ENCODE data around the gene PHTF2. TPM values are rescaled to one million over a fixed set of nuclear protein-coding genes. Genes with fewer than 3 reads are reported as not detected.
A peak's percentile ranks its signal among the peaks of the same experiment; 100 is the strongest.

PHTF2 gene
- total RNA-seq, 2 experiments from 2014 or later, result 41.5 to 56.4 TPM

DNA sequence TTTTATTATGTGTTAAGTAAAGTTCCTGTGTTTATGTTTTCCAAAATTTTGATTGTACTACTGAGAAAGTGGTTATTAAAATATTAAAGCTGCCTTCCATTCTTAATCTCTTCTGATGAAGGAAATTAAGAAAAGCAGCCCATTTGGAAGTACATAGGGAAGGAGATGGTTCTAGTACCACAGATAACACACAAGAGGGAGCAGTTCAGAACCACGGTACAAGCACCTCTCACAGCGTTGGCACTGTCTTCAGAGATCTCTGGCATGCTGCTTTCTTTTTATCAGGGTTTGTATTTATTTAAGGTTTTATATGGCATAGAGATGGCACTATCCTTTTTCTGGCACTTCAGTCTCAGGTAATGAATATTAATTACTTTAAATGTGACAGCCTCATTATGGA, 111.6 kb downstream of the PHTF2 start:
- Mint-ChIP-seq H3K4me3 (no peak overlapping the region), H3K27me3 (no peaks in the 10 kb centered on the region), H3K27ac (no peak overlapping the region), H3K36me3 (peaks cover 4% of the 10 kb centered on the region), H3K9me3 (ENCODE audit: low read depth) (no peaks in the 10 kb centered on the region), H3K4me1 (peaks cover 12% of the 10 kb centered on the region)
- CTCF ChIA-PET, result no interaction called here
- ATAC-seq, result no peak
- DNase-seq, result no peak

DNA sequence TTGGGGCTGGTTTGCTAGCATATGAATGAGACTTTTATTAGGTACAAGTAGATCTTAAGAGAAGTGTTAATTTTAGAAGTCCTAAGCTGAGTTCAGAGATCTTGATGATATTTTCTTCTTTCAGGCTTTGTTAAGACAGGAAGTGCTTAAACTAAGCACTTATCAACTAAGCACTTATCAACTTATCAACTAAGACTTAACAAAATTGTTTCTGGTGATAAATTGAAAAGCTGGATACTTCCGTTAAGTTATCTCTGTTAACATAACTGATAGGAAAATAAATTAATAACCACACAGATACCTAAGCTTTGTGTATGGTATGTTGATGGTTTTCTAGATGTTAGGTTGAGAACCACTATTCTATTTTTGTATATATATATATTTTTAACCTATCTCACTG, 113.7 kb downstream of the PHTF2 start:
- peaks cover 11% of the 10 kb centered on the region for H3K4me1 Mint-ChIP-seq
- H3K9me3 Mint-ChIP-seq (ENCODE audit: low read depth), result no peaks in the 10 kb centered on the region
- DNase-seq (no peak), ATAC-seq (no peak)
- CTCF ChIA-PET, result interaction anchor here (0.6 to 2.1 kb wide), 4 partner anchors 14 to 341 kb away, joined by 3 to 5 read pairs (median 3); no protein-coding TSS in a partner anchor
- peaks cover 5% of the 10 kb centered on the region for H3K36me3 Mint-ChIP-seq
- H3K27ac Mint-ChIP-seq, result no peak overlapping the region
- H3K4me3 Mint-ChIP-seq, result no peak overlapping the region
- H3K27me3 Mint-ChIP-seq, result no peaks in the 10 kb centered on the region

- Mint-ChIP-seq H3K4me3 (no peak overlapping the region), H3K4me1 (peaks cover 11% of the 10 kb centered on the region), H3K27ac (peak overlapping the region; percentile 53), H3K27me3 (no peaks in the 10 kb centered on the region), H3K9me3 (ENCODE audit: low read depth) (no peaks in the 10 kb centered on the region), H3K36me3 (peaks cover 3% of the 10 kb centered on the region)
- CTCF ChIA-PET, result interaction anchor here (0.9 to 1.7 kb wide), 3 partner anchors 9 to 107 kb away, joined by 3 to 7 read pairs (median 4); no protein-coding TSS in a partner anchor
- ATAC-seq (peak; percentile 49), DNase-seq (no peak)
Measured at GRCh38 chr7:77913977-77914607, 115.5 kb downstream of the PHTF2 start.

DNA sequence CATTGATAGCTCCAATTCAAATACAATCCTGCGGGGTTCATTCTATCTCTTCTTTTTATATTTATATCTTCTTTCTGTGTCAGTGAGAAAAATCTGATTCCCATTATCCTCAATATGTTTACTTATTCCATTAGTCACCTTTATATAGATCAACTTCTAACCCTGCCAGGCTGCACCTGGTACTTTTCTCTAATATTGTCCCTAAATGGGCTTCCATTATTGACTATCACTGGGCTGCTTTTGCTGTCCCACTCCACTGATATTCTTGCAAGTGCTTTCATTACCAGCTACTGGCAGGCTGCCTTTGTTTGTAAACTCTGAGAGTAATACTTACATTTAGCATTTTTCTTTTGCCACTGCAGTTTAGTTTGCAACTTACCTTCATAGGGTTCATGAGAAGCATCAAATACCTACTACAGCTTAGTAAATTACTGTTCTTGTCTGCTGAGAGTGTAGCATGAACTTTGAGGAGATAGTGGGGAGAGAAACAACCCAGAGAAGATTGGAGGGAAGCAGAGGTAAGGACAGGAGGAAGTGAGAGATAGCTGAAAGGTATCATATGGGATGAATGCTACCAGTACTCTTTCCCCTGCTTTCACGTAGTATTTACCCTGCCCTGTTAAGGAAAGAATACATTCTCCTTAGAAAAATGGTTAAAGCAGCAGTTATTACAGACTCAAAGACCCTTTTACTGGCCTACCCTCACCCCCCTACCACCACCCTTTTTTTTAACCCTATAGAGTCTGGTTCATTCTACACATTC, 119.1 kb downstream of the PHTF2 start:
- Mint-ChIP-seq H3K4me1 (peaks cover 11% of the 10 kb centered on the region), H3K9me3 (ENCODE audit: low read depth) (no peaks in the 10 kb centered on the region), H3K4me3 (no peak overlapping the region), H3K27me3 (no peaks in the 10 kb centered on the region), H3K36me3 (peaks cover 8% of the 10 kb centered on the region), H3K27ac (no peak overlapping the region)
- no peak for ATAC-seq
- CTCF ChIA-PET, result no interaction called here
- DNase-seq, result no peak

- ATAC-seq (no peak), DNase-seq (no peak)
- peaks cover 12% of the 10 kb centered on the region for H3K4me1 Mint-ChIP-seq
- CTCF ChIA-PET, result no interaction called here
- H3K4me3 Mint-ChIP-seq, result no peak overlapping the region
- no peak overlapping the region for H3K27ac Mint-ChIP-seq
- no peaks in the 10 kb centered on the region for H3K27me3 Mint-ChIP-seq
- H3K9me3 Mint-ChIP-seq (ENCODE audit: low read depth), result no peaks in the 10 kb centered on the region
- H3K36me3 Mint-ChIP-seq, result peaks cover 12% of the 10 kb centered on the region
Measured at GRCh38 chr7:77918676-77919075, 120.1 kb downstream of the PHTF2 start.

DNA sequence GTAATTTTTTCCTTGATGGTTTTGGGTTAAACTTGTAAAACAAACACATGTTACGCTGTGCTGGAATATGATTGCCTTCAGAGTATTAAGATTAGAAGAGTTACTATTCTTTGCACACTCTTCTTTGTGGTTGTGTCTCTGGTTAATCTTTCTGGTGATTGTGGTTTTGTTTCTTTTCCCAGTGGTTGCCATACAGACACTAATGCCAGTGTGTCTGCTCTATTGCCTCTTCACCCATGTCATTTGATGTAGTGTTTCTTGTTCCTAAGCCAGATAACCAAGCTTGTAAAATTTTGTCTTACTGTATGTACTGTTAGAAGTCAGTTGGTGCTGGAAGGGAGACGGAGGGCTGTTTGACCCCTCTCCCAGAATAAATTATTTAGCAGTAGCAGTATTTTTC, 124.8 kb downstream of the PHTF2 start:
- CTCF ChIA-PET, result interaction anchor here (1.4 to 2.3 kb wide), 4 partner anchors 10 to 36 kb away, joined by 3 to 7 read pairs (median 5); no protein-coding TSS in a partner anchor
- no peak overlapping the region for H3K4me3 Mint-ChIP-seq
- peaks cover 15% of the 10 kb centered on the region for H3K36me3 Mint-ChIP-seq
- no peaks in the 10 kb centered on the region for H3K27me3 Mint-ChIP-seq
- H3K4me1 Mint-ChIP-seq, result peaks cover 5% of the 10 kb centered on the region
- no peak overlapping the region for H3K27ac Mint-ChIP-seq
- ATAC-seq, result no peak
- H3K9me3 Mint-ChIP-seq (ENCODE audit: low read depth), result no peaks in the 10 kb centered on the region
- DNase-seq, result no peak

- Mint-ChIP-seq H3K27me3 (no peaks in the 10 kb centered on the region), H3K9me3 (ENCODE audit: low read depth) (no peaks in the 10 kb centered on the region), H3K4me1 (peaks cover 1% of the 10 kb centered on the region), H3K4me3 (no peak overlapping the region), H3K27ac (no peak overlapping the region), H3K36me3 (peaks cover 16% of the 10 kb centered on the region)
- CTCF ChIA-PET, result no interaction called here
- ATAC-seq (no peak), DNase-seq (no peak)
Measured at GRCh38 chr7:77930496-77930895, 131.9 kb downstream of the PHTF2 start.

DNA sequence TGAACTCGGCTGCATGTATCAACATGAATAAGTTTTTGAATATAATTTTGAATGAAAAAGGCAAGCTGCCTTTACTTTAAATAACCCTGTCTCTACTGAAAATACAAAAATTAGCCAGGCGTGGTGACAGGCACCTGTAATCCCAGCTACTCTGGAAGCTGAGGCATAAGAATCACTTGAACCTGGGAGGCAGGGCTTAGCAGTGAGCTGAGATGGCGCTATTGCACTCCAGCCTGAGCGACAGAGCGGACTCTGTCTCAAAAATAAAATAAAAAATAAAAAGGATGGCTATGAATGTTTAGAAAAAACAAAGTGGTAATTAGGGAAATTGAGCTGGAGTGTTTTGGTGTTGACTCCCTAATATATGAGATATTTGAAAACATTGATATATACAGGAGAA, 133.3 kb downstream of the PHTF2 start:
- H3K27ac Mint-ChIP-seq, result no peak overlapping the region
- ATAC-seq, result no peak
- DNase-seq, result no peak
- H3K4me1 Mint-ChIP-seq, result peaks cover 5% of the 10 kb centered on the region
- no peaks in the 10 kb centered on the region for H3K9me3 Mint-ChIP-seq (ENCODE audit: low read depth)
- H3K36me3 Mint-ChIP-seq, result peaks cover 16% of the 10 kb centered on the region
- H3K4me3 Mint-ChIP-seq, result no peak overlapping the region
- no peaks in the 10 kb centered on the region for H3K27me3 Mint-ChIP-seq
- CTCF ChIA-PET, result interaction anchor here (0.7 to 1.0 kb wide), 2 partner anchors 109 to 280 kb away, joined by 3 read pairs; no protein-coding TSS in a partner anchor

GRCh38 chr7:77933394-77933793, 134.8 kb downstream of the PHTF2 start:
- no peak for ATAC-seq
- peaks cover 5% of the 10 kb centered on the region for H3K4me1 Mint-ChIP-seq

GRCh38 chr7:77935652-77936348, 137.2 kb downstream of the PHTF2 start:
- DNase-seq (no peak), ATAC-seq (no peak)
- no peaks in the 10 kb centered on the region for H3K9me3 Mint-ChIP-seq (ENCODE audit: low read depth)
- CTCF ChIA-PET, result interaction anchor here (0.9 to 3.7 kb wide), 5 partner anchors 12 to 278 kb away, joined by 3 to 15 read pairs (median 4); partner anchors contain the start of genes PHTF2 and TMEM60
- no peak overlapping the region for H3K27ac Mint-ChIP-seq
- peaks cover 5% of the 10 kb centered on the region for H3K4me1 Mint-ChIP-seq
- no peak overlapping the region for H3K4me3 Mint-ChIP-seq
- no peaks in the 10 kb centered on the region for H3K27me3 Mint-ChIP-seq
- H3K36me3 Mint-ChIP-seq, result no peaks in the 10 kb centered on the region

More at GRCh38 chr7:77933394-77933793, 134.8 kb downstream of the PHTF2 start:
- Mint-ChIP-seq H3K27ac (no peak overlapping the region), H3K9me3 (ENCODE audit: low read depth) (no peaks in the 10 kb centered on the region), H3K4me3 (no peak overlapping the region), H3K36me3 (peaks cover 12% of the 10 kb centered on the region), H3K27me3 (no peaks in the 10 kb centered on the region)
- CTCF ChIA-PET, result interaction anchor here (1.3 to 3.7 kb wide), 2 partner anchors 17 to 135 kb away, joined by 4 to 15 read pairs; partner anchors contain the start of genes PHTF2 and TMEM60
- no peak for DNase-seq

GRCh38 chr7:77940647-77941046, 142.1 kb downstream of the PHTF2 start:
- ATAC-seq, result peak; percentile 20
- DNase-seq, result no peak
- CTCF ChIA-PET, result interaction anchor here (0.6 to 1.9 kb wide), 4 partner anchors 38 to 289 kb away, joined by 3 to 8 read pairs (median 3); no protein-coding TSS in a partner anchor
- Mint-ChIP-seq H3K4me1 (peaks cover 2% of the 10 kb centered on the region), H3K27ac (no peak overlapping the region), H3K36me3 (peaks cover 13% of the 10 kb centered on the region), H3K27me3 (no peaks in the 10 kb centered on the region), H3K9me3 (ENCODE audit: low read depth) (no peaks in the 10 kb centered on the region), H3K4me3 (no peak overlapping the region)

- no peaks in the 10 kb centered on the region for H3K27me3 Mint-ChIP-seq
- peaks cover 13% of the 10 kb centered on the region for H3K36me3 Mint-ChIP-seq
- no peaks in the 10 kb centered on the region for H3K9me3 Mint-ChIP-seq (ENCODE audit: low read depth)
- no peak overlapping the region for H3K27ac Mint-ChIP-seq
- CTCF ChIA-PET, result no interaction called here
- H3K4me1 Mint-ChIP-seq, result no peaks in the 10 kb centered on the region
- ATAC-seq (no peak), DNase-seq (no peak)
- no peak overlapping the region for H3K4me3 Mint-ChIP-seq
Measured at GRCh38 chr7:77942431-77942830, 143.9 kb downstream of the PHTF2 start.

Data from activated CD8-positive, alpha-beta memory T cell treated with anti-CD3 and anti-CD28 coated beads, Interleukin-2, amount 10 ng/mL, durations not matched to agents 7 days and 5 days (primary cell).